Breast epithelium (tissue), 4 donors: ENCODE measurements around the gene MPEG1. TPM values are rescaled to one million over a fixed set of nuclear protein-coding genes. Genes with fewer than 3 reads are reported as not detected.

ENCODE experiments used
- DNase-seq, 2 donors: peaks; one replicate each; pipeline ENCODE4 v3.0.0-alpha.2; 2019; ENCODE audit warnings: low spot score in 2 of 2
- H3K27ac ChIP-seq, 2 donors: fragments of 200-600 bp; sonication (generic) in 1 of 2; one replicate each; pipeline ENCODE4 v1.5.1; 2016 to 2019; ENCODE audit warnings: mild to moderate bottlenecking in 1 of 2
- H3K27me3 ChIP-seq, 2 donors: fragments of 200-600 bp; sonication (generic) in 1 of 2; one replicate each; pipeline versions ENCODE4 v1.5.1 to v1.6.0; 2017 to 2019; ENCODE audit warnings: control low read depth in 1 of 2, mild to moderate bottlenecking in 1 of 2
- H3K36me3 ChIP-seq: fragments of 200-600 bp; one replicate; pipeline ENCODE4 v1.5.1; 2019
- H3K4me1 ChIP-seq, 2 donors: fragments of 200-600 bp; sonication (generic); one replicate each; pipeline ENCODE4 v1.5.1; 2016 to 2019; ENCODE audit warnings: control low read depth in 1 of 2
- H3K4me3 ChIP-seq, 3 donors: fragments of 200-600 bp; sonication (generic); 1 replicate in 2 of 3; 2 replicates in 1 of 3; pipeline ENCODE4 v1.5.1; 2016 to 2019; ENCODE audit warnings: mild to moderate bottlenecking in 3 of 3, moderate library complexity in 2 of 3
- H3K9me3 ChIP-seq, 2 donors: fragments of 200-600 bp; sonication (generic) in 1 of 2; one replicate each; pipeline ENCODE4 v1.5.1; 2016 to 2019; ENCODE audit warnings: control low read depth in 1 of 2
- POLR2A ChIP-seq: fragments of 450-650 bp; IDR thresholded peaks from one replicate; pipeline ENCODE4 v1.6.1; 2016; ENCODE audit warnings: antibody characterized with exemption, mild to moderate bottlenecking, moderate library complexity
- POLR2AphosphoS5 ChIP-seq, 3 donors: sonication (generic); formaldehyde crosslinking; IDR thresholded peaks; one replicate each; pipeline ENCODE4 v1.6.1; 2017; ENCODE audit warnings: antibody characterized with exemption in 3 of 3
- intact Hi-C: fragments of 100-400 bp; cut with DNase I; formaldehyde crosslinking; loops from one replicate; pipeline ENCODE4 v1.15.1; 2023; ENCODE audit warnings: low total_unique reads
- total RNA-seq, 3 donors: library from RNA; depleted of rRNA; stranded (reverse); fragments of >200 nt; gene quantifications; one replicate each; pipeline ENCODE4 v1.1.0, GENCODE V29; 2016
- TF ChIP-seq, protein P1 (sequence below), 3 donors: fragments of 450-650 bp; IDR thresholded peaks; one replicate each; pipeline ENCODE4 v1.5.1; 2016 to 2017; ENCODE audit warnings: antibody characterized with exemption in 3 of 3, mild to moderate bottlenecking in 3 of 3, moderate library complexity in 3 of 3

The MPEG1 gene, protein sequence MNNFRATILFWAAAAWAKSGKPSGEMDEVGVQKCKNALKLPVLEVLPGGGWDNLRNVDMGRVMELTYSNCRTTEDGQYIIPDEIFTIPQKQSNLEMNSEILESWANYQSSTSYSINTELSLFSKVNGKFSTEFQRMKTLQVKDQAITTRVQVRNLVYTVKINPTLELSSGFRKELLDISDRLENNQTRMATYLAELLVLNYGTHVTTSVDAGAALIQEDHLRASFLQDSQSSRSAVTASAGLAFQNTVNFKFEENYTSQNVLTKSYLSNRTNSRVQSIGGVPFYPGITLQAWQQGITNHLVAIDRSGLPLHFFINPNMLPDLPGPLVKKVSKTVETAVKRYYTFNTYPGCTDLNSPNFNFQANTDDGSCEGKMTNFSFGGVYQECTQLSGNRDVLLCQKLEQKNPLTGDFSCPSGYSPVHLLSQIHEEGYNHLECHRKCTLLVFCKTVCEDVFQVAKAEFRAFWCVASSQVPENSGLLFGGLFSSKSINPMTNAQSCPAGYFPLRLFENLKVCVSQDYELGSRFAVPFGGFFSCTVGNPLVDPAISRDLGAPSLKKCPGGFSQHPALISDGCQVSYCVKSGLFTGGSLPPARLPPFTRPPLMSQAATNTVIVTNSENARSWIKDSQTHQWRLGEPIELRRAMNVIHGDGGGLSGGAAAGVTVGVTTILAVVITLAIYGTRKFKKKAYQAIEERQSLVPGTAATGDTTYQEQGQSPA
- total RNA-seq, result 10 to 100 TPM in 2 of 3 donors, 1 to 10 TPM in 1; 2.6 to 65.4 (median 13.2) TPM

DNA sequence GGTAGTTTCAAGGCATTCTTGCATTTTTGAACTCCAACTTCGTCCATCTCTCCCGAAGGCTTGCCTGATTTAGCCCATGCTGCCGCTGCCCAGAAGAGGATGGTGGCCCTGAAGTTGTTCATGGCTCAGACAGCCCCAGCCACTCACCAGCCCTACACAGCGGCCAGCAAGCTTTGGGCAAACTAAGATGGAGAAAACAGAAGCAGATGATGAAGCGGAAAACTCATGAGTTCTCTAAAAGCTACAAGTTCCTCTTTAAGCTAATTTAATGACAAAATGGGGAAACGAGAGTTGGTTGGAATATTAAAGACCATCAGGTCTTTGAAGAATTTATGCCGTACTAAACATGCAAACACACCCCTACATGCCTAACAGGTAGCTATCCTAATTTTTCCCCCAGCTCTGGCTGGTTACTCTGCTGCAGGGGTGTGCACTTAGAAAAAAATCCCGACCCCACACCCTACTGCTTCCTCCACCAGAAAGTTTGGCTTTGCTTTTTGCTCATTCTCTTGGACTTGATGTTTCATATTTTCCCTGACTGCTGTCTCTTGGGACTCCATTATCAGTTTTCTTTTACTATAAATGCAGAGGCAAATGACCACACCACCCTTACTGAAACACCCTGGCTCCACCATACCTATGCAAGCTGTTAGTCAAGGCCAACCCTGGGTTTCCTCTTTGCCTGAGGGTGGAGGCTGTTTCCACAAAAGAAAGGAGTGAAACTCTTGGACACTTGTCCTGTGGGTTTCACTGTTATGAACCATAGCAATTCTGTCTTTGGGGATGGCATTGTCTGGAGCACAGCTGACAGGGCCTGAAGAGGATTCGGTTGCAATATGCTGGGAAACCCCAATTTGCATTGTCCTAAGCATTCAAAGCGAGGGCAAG, at the start of gene MPEG1:
Gene MPEG1, minus strand, starts transcription at position 184 of the 888 bp plus-strand sequence. Its CDS starts 62 bp downstream, at position 122.
- no peak for TF ChIP-seq POLR2A
- Histone ChIP-seq H3K4me1 (no peaks in the 10 kb centered on the region), H3K4me3 (peak within 1 kb of the TSS in 1 of 3 donors; percentile 40), H3K9me3 (no peaks in the 10 kb centered on the region), H3K36me3 (no peaks in the 10 kb centered on the region), H3K27ac (no peak within 1 kb of the TSS), H3K27me3 (no peaks in the 10 kb centered on the region)
- intact Hi-C loops, result no loop called here
- no peak for DNase-seq

DNA sequence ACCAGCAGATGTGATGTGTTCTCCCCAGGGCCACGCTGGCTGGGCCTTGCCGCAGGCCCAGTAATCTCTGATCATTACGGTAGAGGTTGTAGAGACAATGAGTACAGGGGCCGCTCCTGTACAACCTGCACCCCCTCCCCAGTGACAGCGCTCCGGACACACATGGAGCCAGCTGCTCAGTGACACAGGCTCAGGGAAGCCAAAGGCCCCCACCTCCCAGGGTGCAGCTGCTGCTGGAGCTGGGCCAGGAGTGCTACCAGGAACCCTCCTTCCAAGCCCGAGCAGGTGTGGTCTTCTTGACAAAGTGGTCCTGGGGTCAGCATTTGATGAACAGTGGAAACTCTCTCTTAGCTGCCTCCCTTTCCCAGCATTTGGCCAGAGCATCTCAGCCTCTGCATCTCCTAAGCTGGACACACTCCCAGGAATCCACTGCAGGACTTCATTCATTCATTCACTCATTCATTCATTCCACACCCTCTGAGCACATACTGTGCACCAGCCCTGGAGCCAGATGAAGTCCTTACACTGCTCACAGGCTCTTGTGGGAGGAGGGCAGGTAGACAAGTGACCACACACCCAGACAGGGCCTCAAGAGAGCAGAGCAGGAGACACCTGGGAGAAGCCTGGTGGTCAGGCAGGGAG, 49.6 kb upstream of the MPEG1 start:
- Histone ChIP-seq H3K4me3 (no peak overlapping the region), H3K9me3 (no peaks in the 10 kb centered on the region), H3K4me1 (no peaks in the 10 kb centered on the region), H3K27ac (no peak overlapping the region), H3K27me3 (no peaks in the 10 kb centered on the region), H3K36me3 (no peaks in the 10 kb centered on the region)
- DNase-seq, result no peak
- TF ChIP-seq, protein P1, sequence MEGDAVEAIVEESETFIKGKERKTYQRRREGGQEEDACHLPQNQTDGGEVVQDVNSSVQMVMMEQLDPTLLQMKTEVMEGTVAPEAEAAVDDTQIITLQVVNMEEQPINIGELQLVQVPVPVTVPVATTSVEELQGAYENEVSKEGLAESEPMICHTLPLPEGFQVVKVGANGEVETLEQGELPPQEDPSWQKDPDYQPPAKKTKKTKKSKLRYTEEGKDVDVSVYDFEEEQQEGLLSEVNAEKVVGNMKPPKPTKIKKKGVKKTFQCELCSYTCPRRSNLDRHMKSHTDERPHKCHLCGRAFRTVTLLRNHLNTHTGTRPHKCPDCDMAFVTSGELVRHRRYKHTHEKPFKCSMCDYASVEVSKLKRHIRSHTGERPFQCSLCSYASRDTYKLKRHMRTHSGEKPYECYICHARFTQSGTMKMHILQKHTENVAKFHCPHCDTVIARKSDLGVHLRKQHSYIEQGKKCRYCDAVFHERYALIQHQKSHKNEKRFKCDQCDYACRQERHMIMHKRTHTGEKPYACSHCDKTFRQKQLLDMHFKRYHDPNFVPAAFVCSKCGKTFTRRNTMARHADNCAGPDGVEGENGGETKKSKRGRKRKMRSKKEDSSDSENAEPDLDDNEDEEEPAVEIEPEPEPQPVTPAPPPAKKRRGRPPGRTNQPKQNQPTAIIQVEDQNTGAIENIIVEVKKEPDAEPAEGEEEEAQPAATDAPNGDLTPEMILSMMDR (IDR thresholded peaks at IDR 0.05), result no peak
- TF ChIP-seq POLR2A (no peak), POLR2AphosphoS5 (IDR thresholded peaks at IDR 0.05) (no peak)
- intact Hi-C loops, result no loop called here

DNA sequence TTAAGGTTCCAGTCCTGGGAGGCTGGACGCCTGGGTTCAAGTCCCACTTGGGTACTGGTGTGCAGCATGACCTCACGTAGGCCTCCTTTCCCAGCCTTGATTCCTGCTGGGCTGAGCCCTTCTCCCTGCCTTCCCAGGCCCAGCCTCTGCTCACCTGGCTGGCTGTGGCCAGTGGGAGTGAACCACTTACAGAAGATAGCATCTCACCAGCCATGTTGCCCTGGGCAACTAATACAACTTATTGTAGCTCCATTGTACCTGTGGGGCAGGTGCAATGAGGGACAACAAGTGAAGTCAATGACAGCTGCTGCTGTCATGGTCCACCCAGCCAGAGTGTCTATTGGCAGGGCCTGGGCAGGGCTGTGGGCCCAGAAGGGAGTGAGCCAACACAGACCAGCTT, 48.4 kb upstream of the MPEG1 start:
- Histone ChIP-seq H3K27ac (no peak overlapping the region), H3K27me3 (no peaks in the 10 kb centered on the region), H3K4me1 (no peaks in the 10 kb centered on the region), H3K9me3 (no peaks in the 10 kb centered on the region), H3K4me3 (no peak overlapping the region), H3K36me3 (no peaks in the 10 kb centered on the region)
- intact Hi-C loops, result no loop called here
- no peak for DNase-seq
- TF ChIP-seq POLR2A (no peak), POLR2AphosphoS5 (IDR thresholded peaks at IDR 0.05) (no peak)
- TF ChIP-seq, protein P1 (IDR thresholded peaks at IDR 0.05), result no peak

DNA sequence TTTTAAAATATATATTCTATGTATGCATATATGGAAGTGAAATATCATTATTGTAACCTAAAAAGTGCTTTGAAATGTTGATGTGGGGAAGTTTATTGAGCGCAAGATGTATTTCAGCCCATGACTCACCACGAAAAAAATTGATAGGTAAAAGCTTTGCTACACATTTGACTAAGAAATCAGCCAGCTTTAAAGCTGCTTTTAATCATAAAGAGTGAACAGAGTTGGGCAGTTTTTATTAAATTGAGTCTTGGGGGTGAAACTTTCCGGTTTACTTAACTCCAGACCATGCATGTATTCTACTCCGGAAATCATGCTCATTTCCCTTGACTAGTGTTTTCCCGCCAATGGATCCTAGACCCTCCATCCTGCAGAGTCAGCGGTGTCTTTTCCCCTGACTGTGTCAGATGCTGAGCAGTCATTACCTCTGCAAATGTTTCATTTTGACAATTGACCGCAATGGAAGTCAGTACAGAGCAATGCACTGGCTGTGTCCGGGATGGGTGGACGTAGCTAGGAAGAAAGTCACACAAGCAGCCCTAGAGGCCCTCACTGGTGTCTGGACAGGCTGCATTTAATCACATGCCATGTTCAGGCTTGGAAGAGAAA, 47.2 kb upstream of the MPEG1 start:
- H3K4me1 ChIP-seq, result no peaks in the 10 kb centered on the region

More for the DNA sequence above, 47.2 kb upstream of the MPEG1 start:
- no peak for DNase-seq
- TF ChIP-seq POLR2AphosphoS5 (IDR thresholded peaks at IDR 0.05), result no peak
- TF ChIP-seq, protein P1 (IDR thresholded peaks at IDR 0.05), result no peak
- no peak overlapping the region for H3K27ac ChIP-seq
- no peak overlapping the region for H3K4me3 ChIP-seq
- no peaks in the 10 kb centered on the region for H3K9me3 ChIP-seq
- intact Hi-C loops, result no loop called here
- H3K36me3 ChIP-seq, result no peaks in the 10 kb centered on the region
- H3K27me3 ChIP-seq, result no peaks in the 10 kb centered on the region
